Lung (tissue), 12 donors: ENCODE results near the gene ZBTB32. TPM values are rescaled to one million over a fixed set of nuclear protein-coding genes. Genes with fewer than 3 reads are reported as not detected.
A peak's percentile ranks its signal among the peaks of the same experiment; 100 is the strongest.

Experiments
- ATAC-seq: fragments of 200-7000 bp; cut with Tn5 transposase; one replicate; pipeline ENCODE4 v1.9.1; 2020; ENCODE audit warnings: moderate number of reproducible peaks; ENCODE audit not compliant: insufficient read depth, low FRiP score
- DNase-seq, 3 donors: peaks; one replicate each; pipeline ENCODE4 v3.0.0-alpha.2; 2013 to 2017
- H3K27ac ChIP-seq, 2 donors: one replicate each; pipeline ENCODE4 v1.5.1; 2013; ENCODE audit warnings: mild to moderate bottlenecking in 2 of 2, moderate library complexity in 2 of 2, control low read depth in 1 of 2, inconsistent platforms in 1 of 2, low read depth in 1 of 2, low read length in 1 of 2
- H3K27me3 ChIP-seq, 3 donors: one replicate each; pipeline ENCODE4 v1.5.1; 2013; ENCODE audit warnings: low read length in 2 of 3; ENCODE audit not compliant: control insufficient read depth in 3 of 3, insufficient read depth in 3 of 3
- H3K36me3 ChIP-seq, 4 donors: one replicate each; pipeline ENCODE4 v1.5.1; 2013; ENCODE audit warnings: low read length in 4 of 4, mild to moderate bottlenecking in 1 of 4, moderate library complexity in 1 of 4; ENCODE audit not compliant: control insufficient read depth in 4 of 4, insufficient read depth in 4 of 4
- H3K4me1 ChIP-seq, 5 donors: one replicate each; pipeline ENCODE4 v1.5.1; 2013; ENCODE audit warnings: low read length in 5 of 5, mild to moderate bottlenecking in 2 of 5, moderate library complexity in 1 of 5; ENCODE audit not compliant: control insufficient read depth in 5 of 5, insufficient read depth in 5 of 5
- H3K4me3 ChIP-seq: one replicate; pipeline ENCODE4 v1.5.1; 2013; ENCODE audit warnings: mild to moderate bottlenecking, control low read depth, moderate library complexity
- H3K9ac ChIP-seq, 2 donors: one replicate each; pipeline ENCODE4 v1.5.1; 2013; ENCODE audit warnings: low read length in 2 of 2, control low read depth in 1 of 2; ENCODE audit not compliant: insufficient read depth in 1 of 2
- H3K9me3 ChIP-seq, 4 donors: one replicate each; pipeline ENCODE4 v1.5.1; 2013; ENCODE audit warnings: low read length in 3 of 4, mild to moderate bottlenecking in 1 of 4, moderate library complexity in 1 of 4; ENCODE audit not compliant: control insufficient read depth in 4 of 4, insufficient read depth in 3 of 4
- WGBS, 2 donors: extraction: QIAGEN DNeasy Blood & Tissue Kit; methylation state at CpG; one replicate each; pipeline ENCODE4 v1.1.7; 2013; 5-methylcytosine and 5-hydroxymethylcytosine counted together
- polyA plus RNA-seq, 2 donors: library from polyadenylated mRNA; stranded (reverse); fragments of 200-250 nt; gene quantifications; one replicate each; pipeline ENCODE4 v1.2.1, GENCODE V29; 2013
- total RNA-seq, 2 donors: library from RNA; depleted of rRNA in 1 of 2; stranded (reverse); fragments of >200 nt in 1 of 2; gene quantifications; one replicate each; pipeline ENCODE4 v1.2.1, GENCODE V29; 2014 to 2021
- TF ChIP-seq, protein P1 (sequence below): IDR thresholded peaks from 2 replicates; pipeline ENCODE4 v1.5.1; 2012; ENCODE audit warnings: mild to moderate bottlenecking; ENCODE audit errors: control extremely low read depth, extremely low read depth
- donor health status: control.
- donor health status: control.
- donor health status: Bipolar disorder and iron deficiency.
- donor health status: healthy.
- donor health status: DM: yes; HTN: yes; CAD: no.

The ZBTB32 gene
- total and polyA plus RNA-seq, 4 donors = 0.22 to 0.63 (median 0.39) TPM

- H3K9me3 ChIP-seq = no peaks in the 10 kb centered on the region
- DNase-seq (no peak), ATAC-seq (no peak)
- TF ChIP-seq, protein P1, sequence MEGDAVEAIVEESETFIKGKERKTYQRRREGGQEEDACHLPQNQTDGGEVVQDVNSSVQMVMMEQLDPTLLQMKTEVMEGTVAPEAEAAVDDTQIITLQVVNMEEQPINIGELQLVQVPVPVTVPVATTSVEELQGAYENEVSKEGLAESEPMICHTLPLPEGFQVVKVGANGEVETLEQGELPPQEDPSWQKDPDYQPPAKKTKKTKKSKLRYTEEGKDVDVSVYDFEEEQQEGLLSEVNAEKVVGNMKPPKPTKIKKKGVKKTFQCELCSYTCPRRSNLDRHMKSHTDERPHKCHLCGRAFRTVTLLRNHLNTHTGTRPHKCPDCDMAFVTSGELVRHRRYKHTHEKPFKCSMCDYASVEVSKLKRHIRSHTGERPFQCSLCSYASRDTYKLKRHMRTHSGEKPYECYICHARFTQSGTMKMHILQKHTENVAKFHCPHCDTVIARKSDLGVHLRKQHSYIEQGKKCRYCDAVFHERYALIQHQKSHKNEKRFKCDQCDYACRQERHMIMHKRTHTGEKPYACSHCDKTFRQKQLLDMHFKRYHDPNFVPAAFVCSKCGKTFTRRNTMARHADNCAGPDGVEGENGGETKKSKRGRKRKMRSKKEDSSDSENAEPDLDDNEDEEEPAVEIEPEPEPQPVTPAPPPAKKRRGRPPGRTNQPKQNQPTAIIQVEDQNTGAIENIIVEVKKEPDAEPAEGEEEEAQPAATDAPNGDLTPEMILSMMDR = no peak
- peak overlapping the region; percentile 30 to 73 for H3K9ac ChIP-seq
- no peaks in the 10 kb centered on the region for H3K27me3 ChIP-seq
- 9 to 26% methylated on average over 4 of the region's 4 CpGs for WGBS, 2 donors
- H3K4me1 ChIP-seq = peaks cover 0 to 30% (median 12%) of the 10 kb centered on the region in 5 donors
- H3K27ac ChIP-seq = peak overlapping the region; percentile 47 to 69
- peak overlapping the region; percentile 57 for H3K4me3 ChIP-seq
- peaks cover 0 to 9% (median 2%) of the 10 kb centered on the region in 4 donors for H3K36me3 ChIP-seq
Observed at GRCh38 chr19:35746087-35746462, 41.7 kb downstream of the ZBTB32 start.

DNA sequence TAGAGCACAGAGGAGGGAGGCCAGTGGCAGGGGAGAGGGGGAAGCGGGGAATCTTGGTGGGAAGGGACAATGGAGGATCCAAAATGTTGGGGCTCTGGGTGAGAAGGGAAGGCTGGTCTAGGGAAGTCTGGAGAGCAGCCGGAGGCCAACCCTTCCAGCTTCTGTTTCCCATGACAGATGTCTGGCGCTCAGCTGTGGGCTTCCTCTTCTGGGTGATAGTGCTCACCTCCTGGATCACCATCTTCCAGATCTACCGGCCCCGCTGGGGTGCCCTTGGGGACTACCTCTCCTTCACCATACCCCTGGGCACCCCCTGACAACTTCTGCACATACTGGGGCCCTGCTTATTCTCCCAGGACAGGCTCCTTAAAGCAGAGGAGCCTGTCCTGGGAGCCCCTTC, 42.2 kb downstream of the ZBTB32 start:
- Histone ChIP-seq H3K9me3 (no peaks in the 10 kb centered on the region), H3K4me1 (peaks cover 0 to 29% (median 12%) of the 10 kb centered on the region in 5 donors), H3K36me3 (peaks cover 0 to 11% (median 2%) of the 10 kb centered on the region in 4 donors), H3K9ac (no peak overlapping the region), H3K27ac (no peak overlapping the region), H3K4me3 (no peak overlapping the region), H3K27me3 (no peaks in the 10 kb centered on the region)
- 78 to 86% methylated on average over 5 of the region's 5 CpGs for WGBS, 2 donors
- DNase-seq (no peak), ATAC-seq (no peak)
- TF ChIP-seq, protein P1 = no peak

DNA sequence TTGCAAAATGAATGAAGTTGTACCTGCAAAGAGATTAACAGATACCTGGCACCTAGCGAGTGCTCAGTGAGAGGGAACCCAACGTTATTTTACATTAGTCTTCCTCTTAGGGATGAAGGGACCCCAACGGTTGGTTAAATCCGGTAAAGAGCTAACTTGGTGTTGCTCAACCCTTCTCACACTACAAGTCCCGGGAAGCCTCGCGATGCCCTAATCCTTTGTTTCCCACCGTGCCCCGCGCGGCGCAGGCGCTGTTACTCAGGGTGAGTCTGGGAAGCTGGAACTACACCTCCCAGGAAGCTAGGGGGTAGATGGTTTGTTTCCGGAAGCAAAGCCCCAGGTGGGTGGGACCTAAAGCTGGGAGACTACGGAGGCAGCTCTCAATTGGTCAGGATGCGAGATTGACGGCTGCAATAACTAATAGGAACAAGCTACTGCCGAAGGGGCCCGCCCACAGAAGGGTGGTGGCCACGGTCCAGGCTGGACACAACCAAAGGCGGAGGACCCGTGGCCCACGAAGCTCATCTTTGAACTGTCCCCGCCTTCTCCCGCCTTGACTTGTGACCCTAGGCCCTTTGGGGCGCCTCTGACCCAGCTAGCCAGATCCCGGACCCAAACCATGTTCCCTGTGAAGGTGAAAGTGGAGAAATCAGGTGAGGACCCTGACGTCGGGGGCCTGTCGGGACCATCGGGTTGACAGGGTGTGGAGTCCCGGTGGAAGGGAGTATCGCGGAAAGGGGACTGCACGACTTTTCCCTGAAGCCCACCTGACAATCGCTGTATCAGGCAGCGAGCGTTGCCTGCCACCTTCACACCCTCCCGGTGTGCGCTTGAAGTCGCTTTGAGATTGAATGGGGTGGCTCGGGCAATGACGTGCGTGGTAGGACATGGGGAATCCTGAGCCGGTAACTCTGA, 44.0 kb downstream of the ZBTB32 start, which contains the start of gene LIN37:
Gene LIN37, plus strand, starts transcription at position 471 of the 915 bp plus-strand sequence. Its CDS starts 149 bp downstream, at position 620.
- Histone ChIP-seq H3K27ac (peak within 1 kb of the TSS; percentile 42 to 63), H3K9ac (peak within 1 kb of the TSS; percentile 58 to 84), H3K4me3 (peak within 1 kb of the TSS; percentile 81), H3K9me3 (peaks cover 0 to 1% (median 0%) of the 10 kb centered on the region in 4 donors), H3K27me3 (no peaks in the 10 kb centered on the region), H3K4me1 (peaks cover 0 to 29% (median 12%) of the 10 kb centered on the region in 5 donors), H3K36me3 (peaks cover 0 to 16% (median 8%) of the 10 kb centered on the region in 4 donors)
- TF ChIP-seq, protein P1 = no peak
- peak; percentile 99 to 100 (median 100) for DNase-seq
- ATAC-seq = peak; percentile 88
- WGBS, 2 donors = 1% methylated on average over 45 of the region's 45 CpGs
